Stimulated activated CD4-positive, alpha-beta T cell treated with anti-CD3 and anti-CD28 coated beads, Interleukin-2, amount 100 ng/mL, for 24 hours (primary cell): Measurements from ENCODE around the gene TGM3.

ENCODE experiments used
- DNase-seq, 2 donors: peaks; one replicate each; pipeline ENCODE4 v3.0.0-alpha.2; 2020

The TGM3 gene

GRCh38 chr20:2385026-2385425 lies 89.2 kb downstream of the TGM3 start:
- DNase-seq = no peak

DNA sequence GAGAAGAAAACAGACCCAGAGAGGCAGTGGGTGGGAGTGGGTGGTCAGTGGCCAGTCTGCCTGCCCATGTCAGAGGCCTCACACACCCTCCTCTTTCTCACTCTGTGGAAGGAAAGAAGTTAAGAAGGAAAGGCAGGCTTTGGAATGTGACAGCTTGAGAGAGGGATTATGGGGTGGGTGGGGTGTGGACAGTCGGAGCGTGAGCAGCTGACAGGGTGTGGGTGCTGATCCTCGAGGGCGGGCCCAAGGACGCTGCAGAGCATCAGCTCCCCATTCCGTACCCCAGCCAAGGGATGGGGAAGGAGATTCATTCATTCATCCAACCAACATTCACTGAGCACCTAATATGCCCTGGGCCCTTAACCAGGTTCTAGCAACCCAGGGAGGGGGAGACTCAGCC lies 89.7 kb downstream of the TGM3 start:
- no peak for DNase-seq

- no peak for DNase-seq
Observed at GRCh38 chr20:2386516-2387179, 90.8 kb downstream of the TGM3 start.

DNA sequence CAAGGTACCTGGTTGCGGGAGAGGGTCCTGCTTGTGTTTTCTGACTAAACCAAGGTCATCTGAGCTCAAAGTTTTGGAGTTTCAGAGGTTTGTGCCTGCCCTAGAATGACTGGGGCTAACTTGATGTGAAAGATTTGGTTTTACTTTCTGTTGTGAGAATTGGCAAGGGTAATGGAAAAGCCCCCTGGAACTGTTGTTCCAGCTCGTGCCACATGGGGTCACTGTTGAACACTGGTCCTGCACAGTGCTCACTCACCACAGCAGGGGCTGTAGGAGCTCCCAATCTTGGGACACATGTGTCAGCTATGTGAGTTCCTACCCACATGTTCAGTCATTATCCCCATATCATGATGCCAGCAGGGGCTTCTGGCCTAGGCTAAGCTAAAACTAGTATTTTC lies 91.4 kb downstream of the TGM3 start:
- DNase-seq = peak; percentile 47 to 73

- no peak for DNase-seq
Observed at GRCh38 chr20:2387580-2387979, 91.8 kb downstream of the TGM3 start.
